ENCODE measurements around the gene PRKAR1B.

The PRKAR1B gene

DNA sequence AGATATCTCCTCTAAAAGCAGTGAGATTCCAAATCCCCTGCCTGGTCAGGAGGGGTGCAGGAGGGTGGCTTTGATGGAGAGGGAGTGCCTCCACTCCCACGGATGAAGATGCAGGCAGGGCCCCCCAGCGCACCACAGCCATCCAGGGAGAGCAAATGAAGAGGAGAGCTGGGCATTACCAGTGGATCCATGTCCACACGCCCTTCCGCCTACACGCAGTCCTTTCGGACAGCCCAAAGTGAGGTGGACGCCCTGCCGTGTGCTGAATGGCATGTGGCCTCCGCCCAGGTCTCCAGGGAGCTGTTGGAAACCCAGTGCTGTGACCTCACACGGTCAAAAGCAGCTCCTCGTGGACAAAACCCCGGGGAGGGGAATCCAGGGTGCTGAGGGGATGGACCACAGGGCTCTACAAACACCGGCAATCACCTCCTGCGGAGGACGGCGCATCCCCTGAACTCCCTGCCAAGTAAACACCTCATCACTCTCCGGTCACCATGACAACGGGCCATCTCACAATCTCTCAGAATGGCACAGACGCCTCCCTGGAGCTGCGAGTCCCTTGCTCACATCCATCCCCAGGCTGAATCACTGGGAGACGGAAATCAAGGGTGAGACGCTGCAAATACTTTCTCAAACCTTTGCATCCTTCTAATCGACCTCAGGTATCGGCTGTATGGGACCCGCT is 35.6 kb downstream of the PRKAR1B start:
- no peak for DNase-seq (ENCODE audit: low spot score)

GRCh38 chr7:690478-691360 is 36.4 kb downstream of the PRKAR1B start:
- no peak for DNase-seq (ENCODE audit: low spot score)

- DNase-seq (ENCODE audit: low spot score) = no peak
Measured at GRCh38 chr7:685540-685939, 41.5 kb downstream of the PRKAR1B start.

DNA sequence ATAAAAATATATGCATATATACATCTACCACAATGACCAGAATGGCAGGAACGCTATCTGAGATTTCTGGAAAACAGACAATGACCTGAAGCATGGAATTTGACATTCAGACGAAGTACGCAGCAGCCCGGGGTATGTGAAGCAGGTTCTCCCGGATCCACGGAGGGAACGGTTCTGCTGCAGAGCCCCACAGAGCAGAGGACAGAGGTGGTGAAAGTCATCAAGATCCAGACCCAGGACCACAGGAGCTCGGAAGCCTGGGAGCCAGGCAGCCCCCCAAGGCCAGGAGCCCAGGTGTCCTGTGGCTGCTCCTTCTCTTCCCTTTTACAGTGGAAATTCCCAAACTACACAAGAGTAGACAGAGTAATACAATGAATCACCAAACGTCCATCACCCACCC is 42.7 kb downstream of the PRKAR1B start:
- DNase-seq (ENCODE audit: low spot score) = no peak

DNA sequence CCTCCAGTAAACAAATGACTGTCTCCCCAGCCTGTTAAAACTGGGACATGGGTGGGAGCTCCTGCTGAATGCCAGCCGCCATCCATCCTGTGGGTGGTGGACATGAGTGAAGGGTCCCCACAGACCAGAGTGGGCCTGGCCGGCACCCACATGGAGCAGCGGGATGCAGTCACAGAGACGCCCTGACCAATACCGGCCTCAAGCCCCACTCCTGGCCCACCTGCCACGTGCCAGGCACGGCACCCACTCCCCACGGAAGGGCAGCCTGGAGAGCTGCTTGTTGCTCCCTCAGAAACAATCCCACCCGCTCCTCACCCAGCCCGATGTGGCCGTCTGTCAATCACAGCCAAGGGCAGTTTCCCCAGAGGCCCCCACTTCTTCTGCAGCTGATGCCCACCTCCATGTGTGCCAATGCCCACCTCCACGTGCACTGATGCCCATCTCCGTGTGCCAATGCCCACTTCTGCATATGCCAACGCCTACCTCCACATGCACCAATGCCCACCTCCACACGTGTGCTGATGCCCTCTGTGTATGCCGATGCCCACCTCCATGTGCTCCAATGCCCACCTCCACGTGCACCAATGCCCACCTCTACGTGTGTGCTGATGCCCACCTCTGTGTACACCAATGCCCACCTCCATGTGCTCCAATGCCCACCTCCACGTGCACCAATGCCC is 43.4 kb downstream of the PRKAR1B start:
- no peak for DNase-seq (ENCODE audit: low spot score)

DNA sequence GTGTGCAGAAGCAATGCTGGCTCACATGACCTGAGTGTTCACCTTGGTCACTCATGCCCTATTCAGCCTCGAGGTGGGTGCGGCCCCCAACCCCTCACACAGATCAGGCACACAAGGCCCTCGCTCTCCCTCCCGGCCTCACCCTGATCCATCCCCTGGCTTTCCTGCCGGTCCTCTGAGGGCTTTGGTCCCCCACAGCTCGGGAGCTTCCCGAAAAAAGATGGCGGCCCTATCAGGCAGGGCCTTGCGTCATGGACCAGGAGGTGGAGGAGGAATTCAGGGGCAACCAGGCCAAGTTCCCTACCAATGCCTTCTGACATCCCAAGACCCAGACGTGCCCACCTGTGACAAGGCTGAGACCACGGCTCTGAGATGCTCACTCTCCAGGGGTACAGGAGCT is 44.3 kb downstream of the PRKAR1B start:
- DNase-seq (ENCODE audit: low spot score) = no peak

DNA sequence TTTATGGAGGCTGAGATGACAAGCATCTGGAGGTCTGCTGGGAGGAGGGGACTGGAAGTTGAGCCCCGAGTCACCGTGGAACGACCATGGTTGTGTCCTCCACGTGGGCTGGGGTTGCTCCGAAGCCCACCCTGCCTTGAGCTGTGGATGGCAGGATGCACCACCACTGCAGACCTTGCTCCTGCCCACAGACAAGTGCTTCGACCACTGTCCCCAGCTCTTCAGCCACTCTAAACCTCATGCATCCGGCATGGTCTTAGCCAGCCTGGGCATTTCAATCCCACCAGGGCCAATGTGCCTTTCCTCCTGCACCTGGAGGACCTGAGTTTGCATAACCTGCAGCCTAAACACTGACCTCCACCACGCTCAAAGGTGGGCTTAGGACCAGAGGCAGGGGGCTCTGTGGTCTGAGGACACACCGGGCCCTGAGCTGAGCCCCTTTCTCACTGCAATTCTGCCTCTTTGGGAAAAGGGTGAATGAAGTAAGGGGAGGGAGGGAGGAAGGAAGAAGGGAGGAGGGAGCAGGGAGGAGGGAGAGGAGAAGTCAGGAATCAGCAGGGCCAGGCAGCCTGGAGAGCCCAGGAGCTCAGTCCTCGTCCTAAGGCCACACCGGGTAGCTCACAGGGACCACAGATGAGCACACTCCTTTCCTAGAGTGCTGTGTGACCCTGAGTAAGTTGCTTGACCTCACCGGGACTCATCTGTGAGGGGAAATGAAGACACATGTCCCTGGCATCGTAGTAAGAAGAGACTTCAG is 45.4 kb downstream of the PRKAR1B start:
- DNase-seq (ENCODE audit: low spot score) = no peak

GRCh38 chr7:680411-681127 is 46.5 kb downstream of the PRKAR1B start:
- no peak for DNase-seq (ENCODE audit: low spot score)

DNA sequence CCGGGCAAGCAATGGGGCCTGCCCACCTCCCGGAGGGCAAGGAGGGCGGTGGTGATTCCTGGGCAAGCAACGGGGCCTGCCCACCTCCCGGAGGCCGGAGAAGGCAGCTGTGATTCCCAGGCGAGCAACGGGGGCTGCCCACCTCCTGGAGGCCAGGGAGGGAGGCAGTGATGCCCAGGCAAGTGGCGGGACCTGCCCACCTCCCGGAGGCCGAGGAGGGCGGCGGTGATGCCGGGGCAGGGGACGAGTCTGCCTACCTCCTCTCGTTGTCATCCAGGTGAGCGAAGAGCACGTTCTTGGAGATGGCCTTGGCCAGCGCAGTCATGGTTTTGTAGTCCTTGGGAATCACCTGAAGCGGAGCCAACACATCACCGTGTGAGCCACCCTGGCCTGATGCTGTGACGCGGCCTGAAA is 50.1 kb downstream of the PRKAR1B start:
- DNase-seq (ENCODE audit: low spot score) = no peak

DNA sequence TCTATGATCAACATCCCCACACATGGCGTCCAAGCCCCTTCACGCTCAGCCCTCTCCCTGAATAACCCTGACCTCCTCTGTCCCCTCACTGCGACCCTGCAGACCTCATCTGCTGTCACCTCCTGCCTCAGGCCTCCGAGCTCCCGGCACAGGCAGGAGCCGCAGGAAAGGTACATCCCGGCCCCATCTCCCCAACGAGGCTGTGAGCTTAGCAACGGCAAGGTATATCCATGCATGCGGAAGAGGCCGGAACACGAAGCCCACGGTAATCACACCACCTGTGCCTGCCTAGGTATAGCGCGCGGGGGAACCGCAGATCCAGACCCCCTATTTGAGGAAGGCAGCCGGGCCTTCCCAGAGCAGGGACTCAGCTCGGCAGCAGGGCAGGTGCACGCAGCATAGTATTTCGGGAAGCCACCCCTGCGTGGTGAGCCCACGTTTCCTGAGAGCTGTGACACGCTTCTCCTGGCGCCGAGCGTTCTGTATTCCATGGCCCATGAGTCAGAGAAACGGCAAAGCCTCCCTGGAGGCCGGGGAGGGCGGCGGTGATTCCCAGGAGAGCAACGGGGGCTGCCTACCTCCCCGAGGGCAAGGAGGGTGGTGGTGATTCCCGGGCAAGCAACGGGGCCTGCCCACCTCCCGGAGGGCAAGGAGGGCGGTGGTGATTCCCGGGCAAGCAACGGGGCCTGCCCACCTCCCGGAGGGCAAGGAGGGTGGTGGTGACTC is 50.7 kb downstream of the PRKAR1B start:
- DNase-seq (ENCODE audit: low spot score) = no peak

DNA sequence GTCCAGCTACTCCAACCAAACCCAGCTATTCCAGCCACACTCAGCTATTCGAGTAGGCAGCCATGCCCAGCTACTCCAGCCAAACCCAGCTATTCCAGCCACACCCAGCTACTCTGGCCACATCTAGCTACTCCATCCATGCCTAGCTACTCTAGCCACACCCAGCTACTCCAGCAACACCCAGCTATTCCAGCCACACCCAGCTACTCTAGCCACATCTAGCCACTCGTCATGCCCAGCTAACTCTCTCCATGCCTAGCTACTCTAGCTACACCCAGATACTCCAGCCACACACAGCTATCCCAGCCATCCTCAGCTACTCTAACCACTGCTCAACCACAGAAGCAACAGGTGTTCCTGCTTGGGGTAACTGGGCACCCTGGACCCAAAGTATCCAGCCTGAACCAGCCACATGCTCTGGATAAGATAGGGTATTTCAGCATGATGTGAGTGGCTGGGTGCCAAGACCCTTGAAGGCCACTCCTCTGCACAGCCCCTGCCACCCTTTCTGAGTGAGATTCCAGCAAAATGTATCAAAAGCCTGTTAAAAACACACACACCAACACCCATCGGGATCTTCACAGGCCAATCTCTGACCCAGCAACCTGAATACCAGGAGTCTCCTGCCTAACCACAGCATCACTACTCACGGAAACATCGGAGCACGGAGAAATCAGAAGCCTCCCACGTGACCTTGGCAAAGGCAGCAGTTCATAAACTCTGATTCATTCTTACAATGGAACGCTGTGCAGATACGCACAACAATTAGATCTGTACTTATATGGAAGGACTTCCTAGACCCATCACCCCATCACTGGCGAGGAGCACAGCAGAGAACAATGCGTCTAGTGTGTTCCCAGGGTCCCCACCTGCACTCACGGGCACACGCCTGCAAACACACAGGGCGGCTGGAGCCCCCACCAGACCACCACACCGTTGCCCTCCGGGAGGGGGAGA is 52.3 kb downstream of the PRKAR1B start:
- no peak for DNase-seq (ENCODE audit: low spot score)

DNA sequence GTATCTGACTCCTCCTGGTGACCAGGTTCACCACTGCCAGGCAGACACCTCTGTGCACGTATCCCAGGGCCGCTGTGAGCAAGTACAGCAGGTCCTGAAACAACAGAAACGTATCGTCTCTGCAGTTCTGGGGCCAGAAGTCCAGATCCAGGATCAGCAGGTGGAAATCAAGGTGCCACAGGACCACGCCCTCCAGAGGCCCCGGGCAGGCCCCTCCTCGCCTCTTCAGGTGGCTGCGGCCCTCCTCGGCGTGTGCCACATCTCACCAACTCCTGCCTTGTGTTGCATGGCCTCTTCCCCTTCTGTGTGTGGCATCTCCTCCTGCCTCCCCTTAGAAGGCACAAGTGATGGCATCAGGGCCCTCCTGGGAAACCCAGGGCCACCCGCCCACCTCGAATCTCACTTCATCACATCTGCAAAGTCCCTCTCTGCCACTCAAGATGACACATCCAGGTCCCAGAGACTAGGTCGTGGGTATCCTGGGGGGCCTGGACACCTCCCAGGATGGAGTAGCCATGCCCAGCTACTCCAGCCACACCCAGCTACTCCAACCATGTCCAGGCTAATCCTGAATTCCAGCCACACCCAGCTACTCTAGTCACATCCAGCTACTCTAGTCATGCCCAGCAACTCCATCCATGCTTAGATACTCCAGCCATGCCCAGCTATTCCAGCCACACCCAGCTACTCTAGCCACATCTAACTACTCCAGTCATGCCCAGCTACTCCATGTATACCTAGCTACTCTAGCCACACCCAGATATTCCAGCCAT is 53.2 kb downstream of the PRKAR1B start:
- no peak for DNase-seq (ENCODE audit: low spot score)

- DNase-seq (ENCODE audit: low spot score) = no peak
Measured at GRCh38 chr7:672891-673290, 54.2 kb downstream of the PRKAR1B start.

DNA sequence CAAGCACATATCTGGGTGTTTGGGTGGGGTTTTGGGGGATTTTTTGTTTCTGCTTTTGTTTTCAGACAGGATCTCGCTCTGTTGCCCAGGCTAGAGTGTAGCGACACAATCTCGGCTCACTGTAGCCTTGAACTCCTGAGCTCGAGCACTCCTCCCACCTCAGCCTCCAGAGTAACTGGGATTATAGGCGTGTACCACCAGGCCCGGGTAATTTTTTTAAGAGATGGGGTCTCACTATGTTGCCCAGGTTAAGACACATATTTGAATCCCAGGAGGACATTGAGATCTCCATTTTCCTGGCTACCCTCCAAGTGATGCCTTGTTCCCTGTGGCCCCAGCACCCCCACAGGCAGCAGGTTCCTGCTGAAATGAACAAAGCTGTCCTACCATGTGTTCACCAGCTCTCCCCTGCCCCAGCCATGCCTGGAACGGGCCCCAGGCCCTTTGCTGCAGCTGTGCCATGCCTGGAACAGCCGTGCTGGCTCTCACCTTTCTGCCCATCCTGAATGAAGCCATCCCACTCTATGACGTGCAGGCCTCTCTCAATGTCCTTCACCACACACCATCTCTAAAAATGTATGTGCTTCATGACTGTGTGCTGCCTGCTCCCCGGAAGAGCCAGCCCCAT is 55.6 kb downstream of the PRKAR1B start:
- no peak for DNase-seq (ENCODE audit: low spot score)

- DNase-seq (ENCODE audit: low spot score) = no peak
Measured at GRCh38 chr7:670501-671390, 56.3 kb downstream of the PRKAR1B start.

GRCh38 chr7:668958-669357 is 58.1 kb downstream of the PRKAR1B start:
- DNase-seq (ENCODE audit: low spot score) = no peak

All from germinal center (tissue), 1 donor.